Stimulated activated CD4-positive, alpha-beta T cell treated with anti-CD3 and anti-CD28 coated beads, Interleukin-1b, Interleukin-23, amount 100 ng/mL, for 24 hours (primary cell): ENCODE data around the gene ATP5ME.
"Not testable (repeated sequence)": the region's sequence is repeated elsewhere in the genome, so short reads cannot be mapped to it uniquely, and the experiment has no call there.

Experiments used
- DNase-seq, 4 experiments: peaks; one replicate each; pipeline ENCODE4 v3.0.0-alpha.2; 2020; ENCODE audit warnings: low read depth in 4 of 4, low spot score in 1 of 4

Gene ATP5ME

GRCh38 chr4:674172-675035, at the start of gene ATP5ME, which contains the start of gene MYL5:
ATP5ME (minus strand) TSS chr4:674276; CDS start chr4:674247, 29 bp downstream.
MYL5 (plus strand) TSS chr4:674542; CDS start chr4:678027, 3,485 bp downstream.
- DNase-seq = peak; percentile 92 to 97 (median 96)

- DNase-seq = no peak
These were observed 48.8 kb upstream of the ATP5ME start for GRCh38 chr4:722851-723360.

- DNase-seq = no peak
These were observed 48.2 kb upstream of the ATP5ME start for GRCh38 chr4:722169-722725.

GRCh38 chr4:721261-722168, 47.4 kb upstream of the ATP5ME start:
- DNase-seq = no peak

GRCh38 chr4:720111-720860, 46.2 kb upstream of the ATP5ME start:
- no peak for DNase-seq

- no peak for DNase-seq
These were observed 44.4 kb upstream of the ATP5ME start for GRCh38 chr4:718460-718859.

GRCh38 chr4:717601-718320, 43.7 kb upstream of the ATP5ME start:
- DNase-seq = no peak

GRCh38 chr4:714087-714486, 40.0 kb upstream of the ATP5ME start:
- no peak for DNase-seq

GRCh38 chr4:712916-713632, 39.0 kb upstream of the ATP5ME start:
- DNase-seq = no peak

- DNase-seq = no peak
These were observed 38.0 kb upstream of the ATP5ME start for GRCh38 chr4:712093-712492.

- DNase-seq = no peak
These were observed 36.8 kb upstream of the ATP5ME start for GRCh38 chr4:710916-711315.

GRCh38 chr4:710116-710515, 36.0 kb upstream of the ATP5ME start:
- DNase-seq = no peak

GRCh38 chr4:709348-709747, 35.3 kb upstream of the ATP5ME start:
- no peak for DNase-seq

- no peak for DNase-seq
These were observed 34.5 kb upstream of the ATP5ME start for GRCh38 chr4:708631-708933.

GRCh38 chr4:707929-708630, 34.0 kb upstream of the ATP5ME start:
- no peak for DNase-seq

GRCh38 chr4:706834-707598, 32.9 kb upstream of the ATP5ME start:
- DNase-seq = no peak

GRCh38 chr4:706083-706633, 32.1 kb upstream of the ATP5ME start:
- not testable (repeated sequence) for DNase-seq
